Activated T-cell treated with anti-CD3 and anti-CD28 coated beads, Interleukin-2, amount 50 U/mL, for 72 hours (primary cell): ENCODE measurements around the gene DHRS7. TPM values are rescaled to one million over a fixed set of nuclear protein-coding genes. Genes with fewer than 3 reads are reported as not detected.

Experiments
- ATAC-seq, 2 donors: fragments of 150-1000 bp; cut with Tn5 transposase; replicated peaks in 1 of 2; 2 replicates each; pipeline ENCODE4 v1.10.0; 2021; ENCODE audit warnings: moderate library complexity in 2 of 2, mild to moderate bottlenecking in 1 of 2
- DNase-seq, 2 donors: peaks; one replicate each; pipeline ENCODE4 v3.0.0; 2021 to 2022; ENCODE audit warnings: mixed read lengths in 1 of 2
- H3K27ac Mint-ChIP-seq: one replicate; pipeline ENCODE4 v1.8.0; 2022; ENCODE audit warnings: mild to moderate bottlenecking, moderate library complexity, mixed read lengths
- H3K27me3 Mint-ChIP-seq: one replicate; pipeline ENCODE4 v1.8.0; 2022; ENCODE audit warnings: low read depth, mixed read lengths
- H3K36me3 Mint-ChIP-seq, 2 donors: one replicate each; pipeline ENCODE4 v1.8.0; 2022; ENCODE audit warnings: mixed read lengths in 2 of 2, mild to moderate bottlenecking in 1 of 2; ENCODE audit not compliant: insufficient read depth in 2 of 2
- H3K4me1 Mint-ChIP-seq: one replicate; pipeline ENCODE4 v1.8.0; 2022; ENCODE audit warnings: low read depth, mixed read lengths
- H3K4me3 Mint-ChIP-seq, 2 donors: one replicate each; pipeline ENCODE4 v1.8.0; 2022; ENCODE audit warnings: mild to moderate bottlenecking in 2 of 2, mixed read lengths in 2 of 2, moderate library complexity in 2 of 2
- H3K9me3 Mint-ChIP-seq, 2 donors: one replicate each; pipeline ENCODE4 v1.8.0; 2022; ENCODE audit warnings: mixed read lengths in 2 of 2
- total RNA-seq, 2 donors: library from RNA; stranded (reverse); gene quantifications; one replicate each; pipeline ENCODE4 v1.2.3, GENCODE V29; 2022

Gene DHRS7
- total RNA-seq, 2 donors from 2014 or later, result 71.3 to 79.4 TPM

GRCh38 chr14:60178164-60178563 is 13.0 kb upstream of the DHRS7 start:
- DNase-seq, result no peak
- H3K27ac Mint-ChIP-seq, result no peak overlapping the region

GRCh38 chr14:60175255-60175902 is 10.2 kb upstream of the DHRS7 start:
- no peak overlapping the region for H3K27ac Mint-ChIP-seq

More at GRCh38 chr14:60178164-60178563, 13.0 kb upstream of the DHRS7 start:
- Mint-ChIP-seq H3K4me3 (no peak overlapping the region), H3K4me1 (peaks cover 5% of the 10 kb centered on the region), H3K9me3 (no peaks in the 10 kb centered on the region), H3K27me3 (no peaks in the 10 kb centered on the region), H3K36me3 (no peaks in the 10 kb centered on the region)
- ATAC-seq, result no peak

GRCh38 chr14:60174352-60175254 is 9.4 kb upstream of the DHRS7 start:
- no peaks in the 10 kb centered on the region for H3K9me3 Mint-ChIP-seq
- ATAC-seq, result no peak
- no peak overlapping the region for H3K27ac Mint-ChIP-seq
- H3K27me3 Mint-ChIP-seq, result no peaks in the 10 kb centered on the region
- H3K4me1 Mint-ChIP-seq, result no peaks in the 10 kb centered on the region
- H3K4me3 Mint-ChIP-seq, result no peak overlapping the region
- DNase-seq, result no peak
- no peaks in the 10 kb centered on the region for H3K36me3 Mint-ChIP-seq

More at GRCh38 chr14:60175255-60175902, 10.2 kb upstream of the DHRS7 start:
- Mint-ChIP-seq H3K9me3 (no peaks in the 10 kb centered on the region), H3K4me1 (no peaks in the 10 kb centered on the region), H3K27me3 (no peaks in the 10 kb centered on the region), H3K36me3 (no peaks in the 10 kb centered on the region), H3K4me3 (no peak overlapping the region)
- DNase-seq, result no peak
- no peak for ATAC-seq

GRCh38 chr14:60171690-60172089 is 6.5 kb upstream of the DHRS7 start:
- DNase-seq, result no peak
- Mint-ChIP-seq H3K36me3 (no peaks in the 10 kb centered on the region), H3K4me1 (peaks cover under 1% of the 10 kb centered on the region), H3K27me3 (no peaks in the 10 kb centered on the region), H3K9me3 (no peaks in the 10 kb centered on the region), H3K27ac (no peak overlapping the region), H3K4me3 (no peak overlapping the region)
- no peak for ATAC-seq

GRCh38 chr14:60170948-60171347 is 5.8 kb upstream of the DHRS7 start:
- peaks cover 8% of the 10 kb centered on the region for H3K4me1 Mint-ChIP-seq
- no peaks in the 10 kb centered on the region for H3K27me3 Mint-ChIP-seq
- H3K27ac Mint-ChIP-seq, result no peak overlapping the region
- DNase-seq (no peak), ATAC-seq (no peak)
- H3K36me3 Mint-ChIP-seq, result no peaks in the 10 kb centered on the region
- H3K9me3 Mint-ChIP-seq, result no peaks in the 10 kb centered on the region
- no peak overlapping the region for H3K4me3 Mint-ChIP-seq

GRCh38 chr14:60169722-60170121 is 4.5 kb upstream of the DHRS7 start:
- no peak for DNase-seq
- Mint-ChIP-seq H3K9me3 (no peaks in the 10 kb centered on the region), H3K4me1 (peaks cover 12% of the 10 kb centered on the region), H3K27me3 (no peaks in the 10 kb centered on the region), H3K36me3 (no peaks in the 10 kb centered on the region), H3K27ac (no peak overlapping the region), H3K4me3 (no peak overlapping the region)
- no peak for ATAC-seq

- Mint-ChIP-seq H3K4me3 (peak overlapping the region; percentile 67 to 99), H3K4me1 (peaks cover 32% of the 10 kb centered on the region), H3K27me3 (no peaks in the 10 kb centered on the region), H3K9me3 (no peaks in the 10 kb centered on the region), H3K36me3 (peaks cover 0 to 2% of the 10 kb centered on the region in 2 donors), H3K27ac (peak overlapping the region; percentile 98)
- DNase-seq, result peak in 1 of 2 donors; percentile 29
- ATAC-seq, result no peak
These were observed 944 bp upstream of the DHRS7 start for GRCh38 chr14:60166142-60166541.

GRCh38 chr14:60165547-60165876 is 314 bp upstream of the DHRS7 start:
- ATAC-seq, result peak; percentile 10 to 19
- H3K36me3 Mint-ChIP-seq, result peaks cover 0 to 2% of the 10 kb centered on the region in 2 donors
- DNase-seq, result no peak
- peak overlapping the region; percentile 98 for H3K27ac Mint-ChIP-seq
- peaks cover 32% of the 10 kb centered on the region for H3K4me1 Mint-ChIP-seq
- no peaks in the 10 kb centered on the region for H3K27me3 Mint-ChIP-seq
- H3K9me3 Mint-ChIP-seq, result no peaks in the 10 kb centered on the region
- peak overlapping the region; percentile 67 to 99 for H3K4me3 Mint-ChIP-seq

GRCh38 chr14:60164404-60164711 is 840 bp downstream of the DHRS7 start:
- H3K4me1 Mint-ChIP-seq, result peaks cover 37% of the 10 kb centered on the region
- H3K36me3 Mint-ChIP-seq, result peaks cover 0 to 2% of the 10 kb centered on the region in 2 donors
- DNase-seq (no peak), ATAC-seq (peak in 1 of 2 donors; percentile 5)
- peak overlapping the region; percentile 97 to 99 for H3K4me3 Mint-ChIP-seq
- H3K27ac Mint-ChIP-seq, result peak overlapping the region; percentile 98
- no peaks in the 10 kb centered on the region for H3K27me3 Mint-ChIP-seq
- no peaks in the 10 kb centered on the region for H3K9me3 Mint-ChIP-seq

GRCh38 chr14:60163693-60164092 is 1.5 kb downstream of the DHRS7 start:
- no peaks in the 10 kb centered on the region for H3K27me3 Mint-ChIP-seq
- H3K27ac Mint-ChIP-seq, result peak overlapping the region; percentile 72
- H3K9me3 Mint-ChIP-seq, result no peaks in the 10 kb centered on the region
- DNase-seq, result no peak
- H3K36me3 Mint-ChIP-seq, result peaks cover 0 to 2% of the 10 kb centered on the region in 2 donors
- H3K4me3 Mint-ChIP-seq, result peak overlapping the region; percentile 97 to 99
- no peak for ATAC-seq
- H3K4me1 Mint-ChIP-seq, result peaks cover 37% of the 10 kb centered on the region

- peaks cover 0 to 2% of the 10 kb centered on the region in 2 donors for H3K36me3 Mint-ChIP-seq
- ATAC-seq, result no peak
- H3K4me3 Mint-ChIP-seq, result no peak overlapping the region
- no peak for DNase-seq
- H3K9me3 Mint-ChIP-seq, result no peaks in the 10 kb centered on the region
- peak overlapping the region; percentile 21 for H3K27ac Mint-ChIP-seq
- H3K27me3 Mint-ChIP-seq, result no peaks in the 10 kb centered on the region
- peaks cover 34% of the 10 kb centered on the region for H3K4me1 Mint-ChIP-seq
These were observed 3.7 kb downstream of the DHRS7 start for GRCh38 chr14:60161196-60162107.

GRCh38 chr14:60160422-60160821 is 4.8 kb downstream of the DHRS7 start:
- Mint-ChIP-seq H3K36me3 (peaks cover 2 to 3% of the 10 kb centered on the region in 2 donors), H3K27me3 (no peaks in the 10 kb centered on the region), H3K9me3 (no peaks in the 10 kb centered on the region), H3K4me3 (no peak overlapping the region), H3K4me1 (peaks cover 25% of the 10 kb centered on the region), H3K27ac (no peak overlapping the region)
- no peak for ATAC-seq
- DNase-seq, result no peak

GRCh38 chr14:60154671-60155070 is 10.5 kb downstream of the DHRS7 start:
- H3K36me3 Mint-ChIP-seq, result peaks cover 3 to 18% of the 10 kb centered on the region in 2 donors
- no peak for DNase-seq
- H3K4me3 Mint-ChIP-seq, result peak overlapping the region in 1 of 2 donors; percentile 73
- H3K27me3 Mint-ChIP-seq, result no peaks in the 10 kb centered on the region
- peak overlapping the region; percentile 88 for H3K27ac Mint-ChIP-seq
- H3K4me1 Mint-ChIP-seq, result peaks cover 32% of the 10 kb centered on the region
- H3K9me3 Mint-ChIP-seq, result no peaks in the 10 kb centered on the region
- ATAC-seq, result no peak
